Neural progenitor cell (in vitro differentiated cells): Measurements from ENCODE around the gene FGFRL1. TPM values are rescaled to one million over a fixed set of nuclear protein-coding genes. Genes with fewer than 3 reads are reported as not detected.

Experiments
- DNase-seq: peaks from one replicate; pipeline ENCODE4 v3.0.0-alpha.2; 2016; ENCODE audit warnings: low spot score
- H2AFZ ChIP-seq: fragments of 200-600 bp; sonication (generic); replicated peaks from 2 replicates; pipeline ENCODE4 v1.6.1; 2016; ENCODE audit warnings: antibody characterized with exemption
- H3F3A ChIP-seq: fragments of 200-600 bp; sonication (generic); 2 replicates; pipeline ENCODE4 v1.6.1; 2016; ENCODE audit warnings: antibody characterized with exemption, low read depth
- H3K27ac ChIP-seq: fragments of 200-600 bp; sonication (generic); 2 replicates; pipeline ENCODE4 v1.5.1; 2016; ENCODE audit warnings: mild to moderate bottlenecking
- H3K27me3 ChIP-seq: fragments of 200-600 bp; sonication (generic); 2 replicates; pipeline ENCODE4 v1.6.1; 2016; ENCODE audit warnings: mild to moderate bottlenecking, moderate library complexity
- H3K36me3 ChIP-seq: fragments of 200-600 bp; sonication (generic); 2 replicates; pipeline ENCODE4 v1.5.1; 2016
- H3K4me1 ChIP-seq: fragments of 200-600 bp; sonication (generic); 2 replicates; pipeline ENCODE4 v1.6.1; 2016; ENCODE audit warnings: mixed run types
- H3K4me2 ChIP-seq: fragments of 200-600 bp; sonication (generic); 2 replicates; pipeline ENCODE4 v1.6.1; 2016
- H3K4me3 ChIP-seq: fragments of 200-600 bp; sonication (generic); 2 replicates; pipeline ENCODE4 v1.5.1; 2016
- H3K79me2 ChIP-seq: fragments of 200-600 bp; sonication (generic); 2 replicates; pipeline ENCODE4 v1.6.1; 2016; ENCODE audit warnings: low read depth
- H3K9ac ChIP-seq: fragments of 200-600 bp; sonication (generic); 2 replicates; pipeline ENCODE4 v1.6.1; 2016
- H3K9me3 ChIP-seq: fragments of 200-600 bp; sonication (generic); 2 replicates; pipeline ENCODE4 v1.5.1; 2016; ENCODE audit warnings: low read depth
- H4K20me1 ChIP-seq: fragments of 200-600 bp; sonication (generic); 2 replicates; pipeline ENCODE4 v1.6.1; 2016; ENCODE audit warnings: low read depth
- H3K27ac Mint-ChIP-seq: 3 replicates; pipeline ENCODE4 v1.8.0; 2021; ENCODE audit warnings: mixed read lengths
- H3K27me3 Mint-ChIP-seq: 2 replicates; pipeline ENCODE4 v1.8.0; 2022; ENCODE audit warnings: low read depth, mild to moderate bottlenecking, inconsistent platforms, moderate library complexity, mixed read lengths; ENCODE audit not compliant: insufficient read depth
- H3K36me3 Mint-ChIP-seq: 3 replicates; pipeline ENCODE4 v1.8.0; 2021; ENCODE audit warnings: mixed read lengths
- H3K4me1 Mint-ChIP-seq: 3 replicates; pipeline ENCODE4 v1.8.0; 2021; ENCODE audit warnings: mixed read lengths
- H3K4me3 Mint-ChIP-seq: 3 replicates; pipeline ENCODE4 v1.8.0; 2021; ENCODE audit warnings: mild to moderate bottlenecking, moderate library complexity, mixed read lengths
- H3K9me3 Mint-ChIP-seq: 3 replicates; pipeline ENCODE4 v1.8.0; 2020; ENCODE audit warnings: mixed read lengths
- EZH2 ChIP-seq: fragments of 200-600 bp; sonication (generic); IDR thresholded peaks from 2 replicates; pipeline ENCODE4 v1.6.1; 2017; ENCODE audit warnings: antibody characterized with exemption, mild to moderate bottlenecking, moderate library complexity
- EZH2phosphoT487 ChIP-seq: fragments of 200-600 bp; sonication (generic); IDR thresholded peaks from 2 replicates; pipeline ENCODE4 v1.6.1; 2017; ENCODE audit warnings: antibody characterized with exemption
- total RNA-seq: library from RNA; depleted of rRNA; stranded (reverse); fragments of >200 nt; gene quantifications from 2 replicates; pipeline ENCODE4 v1.2.3, GENCODE V29; 2015; ENCODE audit warnings: low replicate concordance
- TF ChIP-seq, protein P1 (sequence below): fragments of 200-600 bp; sonication (generic); IDR thresholded peaks from 2 replicates; pipeline ENCODE4 v1.5.1; 2017; ENCODE audit warnings: antibody characterized with exemption, mild to moderate bottlenecking

Gene FGFRL1
- total RNA-seq, 1 donor from 2014 or later = 9.6 TPM

DNA sequence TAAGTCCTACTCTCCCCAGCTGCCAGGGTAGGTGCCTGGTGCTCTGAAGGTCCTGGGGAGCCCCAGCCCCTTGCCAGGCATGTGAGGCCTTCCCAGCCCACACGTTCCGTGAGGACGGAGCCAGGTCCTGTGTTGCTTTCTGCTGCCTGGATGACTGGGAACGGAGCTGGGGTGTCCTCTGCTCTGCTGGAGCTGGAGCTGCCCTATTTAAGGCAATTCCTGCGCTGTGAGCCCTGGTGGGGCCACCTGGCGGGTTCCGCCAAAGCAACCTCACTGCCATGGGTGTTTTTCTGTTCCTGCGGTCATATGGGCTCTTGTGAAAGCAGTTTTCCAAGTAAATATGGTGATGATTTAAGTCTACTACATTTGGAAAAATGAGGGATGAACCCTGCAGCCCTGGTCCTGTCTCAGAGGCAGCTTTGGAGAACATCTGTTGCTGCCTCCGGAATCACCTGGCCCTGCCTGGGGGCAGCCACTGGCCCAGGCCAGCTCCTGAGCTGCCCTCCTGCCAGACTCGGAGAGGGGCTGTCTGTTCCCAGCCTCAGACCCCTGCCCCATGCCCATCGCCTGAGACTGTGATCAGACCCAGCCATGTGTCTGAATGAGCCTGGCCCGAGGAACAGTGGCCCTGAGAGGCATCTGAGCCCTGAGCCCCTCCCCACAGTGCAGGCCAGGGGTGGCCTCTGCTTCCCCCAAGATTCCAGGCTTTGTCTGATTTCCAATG lies 33.2 kb downstream of the FGFRL1 start:
- H3K79me2 ChIP-seq = no peaks in the 10 kb centered on the region
- TF ChIP-seq, protein P1, sequence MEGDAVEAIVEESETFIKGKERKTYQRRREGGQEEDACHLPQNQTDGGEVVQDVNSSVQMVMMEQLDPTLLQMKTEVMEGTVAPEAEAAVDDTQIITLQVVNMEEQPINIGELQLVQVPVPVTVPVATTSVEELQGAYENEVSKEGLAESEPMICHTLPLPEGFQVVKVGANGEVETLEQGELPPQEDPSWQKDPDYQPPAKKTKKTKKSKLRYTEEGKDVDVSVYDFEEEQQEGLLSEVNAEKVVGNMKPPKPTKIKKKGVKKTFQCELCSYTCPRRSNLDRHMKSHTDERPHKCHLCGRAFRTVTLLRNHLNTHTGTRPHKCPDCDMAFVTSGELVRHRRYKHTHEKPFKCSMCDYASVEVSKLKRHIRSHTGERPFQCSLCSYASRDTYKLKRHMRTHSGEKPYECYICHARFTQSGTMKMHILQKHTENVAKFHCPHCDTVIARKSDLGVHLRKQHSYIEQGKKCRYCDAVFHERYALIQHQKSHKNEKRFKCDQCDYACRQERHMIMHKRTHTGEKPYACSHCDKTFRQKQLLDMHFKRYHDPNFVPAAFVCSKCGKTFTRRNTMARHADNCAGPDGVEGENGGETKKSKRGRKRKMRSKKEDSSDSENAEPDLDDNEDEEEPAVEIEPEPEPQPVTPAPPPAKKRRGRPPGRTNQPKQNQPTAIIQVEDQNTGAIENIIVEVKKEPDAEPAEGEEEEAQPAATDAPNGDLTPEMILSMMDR = no peak
- no peak overlapping the region for H3K9ac ChIP-seq
- H3K4me2 ChIP-seq = no peak overlapping the region
- Mint-ChIP-seq H3K4me3 (no peak overlapping the region), H3K27me3 (peaks cover 37% of the 10 kb centered on the region), H3K27ac (no peak overlapping the region), H3K4me1 (peaks cover 44% of the 10 kb centered on the region), H3K9me3 (peaks cover 5% of the 10 kb centered on the region), H3K36me3 (peaks cover 2% of the 10 kb centered on the region)
- no peak overlapping the region for H2AFZ ChIP-seq
- H3F3A ChIP-seq = peaks cover 27% of the 10 kb centered on the region
- H3K27me3 ChIP-seq = peaks cover 61% of the 10 kb centered on the region
- H3K4me3 ChIP-seq = no peak overlapping the region
- no peaks in the 10 kb centered on the region for H4K20me1 ChIP-seq
- peaks cover 19% of the 10 kb centered on the region for H3K4me1 ChIP-seq
- H3K9me3 ChIP-seq = no peaks in the 10 kb centered on the region
- no peak for DNase-seq
- no peaks in the 10 kb centered on the region for H3K36me3 ChIP-seq
- no peak overlapping the region for H3K27ac ChIP-seq

DNA sequence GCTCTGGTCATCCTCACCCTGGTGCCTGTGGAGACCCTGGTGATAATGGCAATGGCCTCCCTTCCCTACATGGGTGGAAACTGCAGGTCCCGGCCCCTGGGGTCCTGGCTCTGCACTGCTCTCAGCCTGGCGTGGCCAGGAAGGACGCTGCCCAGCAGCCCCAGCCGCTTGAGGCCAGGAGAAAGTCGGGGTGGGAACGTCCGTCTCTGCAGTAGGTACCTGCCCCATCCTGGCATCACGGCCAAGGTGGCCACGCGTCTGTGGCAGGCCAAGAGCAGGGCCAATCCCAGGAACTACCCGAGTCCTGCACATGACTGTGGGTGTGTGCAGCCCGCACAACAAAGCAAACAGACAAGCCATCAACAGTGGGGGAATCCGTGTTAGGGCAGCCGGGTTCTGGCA lies 33.8 kb downstream of the FGFRL1 start:
- Histone ChIP-seq H3K9me3 (no peaks in the 10 kb centered on the region), H3K36me3 (no peaks in the 10 kb centered on the region), H3F3A (peaks cover 21% of the 10 kb centered on the region), H3K27me3 (peaks cover 67% of the 10 kb centered on the region), H3K9ac (no peak overlapping the region), H3K4me2 (no peak overlapping the region), H3K4me1 (peaks cover 14% of the 10 kb centered on the region), H3K4me3 (no peak overlapping the region), H3K27ac (no peak overlapping the region), H3K79me2 (no peaks in the 10 kb centered on the region), H2AFZ (no peak overlapping the region), H4K20me1 (no peaks in the 10 kb centered on the region)
- peaks cover 43% of the 10 kb centered on the region for H3K4me1 Mint-ChIP-seq
- H3K4me3 Mint-ChIP-seq = no peak overlapping the region
- H3K36me3 Mint-ChIP-seq = peaks cover 2% of the 10 kb centered on the region
- TF ChIP-seq EZH2 (no peak), EZH2phosphoT487 (no peak)
- TF ChIP-seq, protein P1 = no peak
- H3K9me3 Mint-ChIP-seq = peaks cover 5% of the 10 kb centered on the region
- peaks cover 39% of the 10 kb centered on the region for H3K27me3 Mint-ChIP-seq
- no peak overlapping the region for H3K27ac Mint-ChIP-seq
- DNase-seq = no peak

DNA sequence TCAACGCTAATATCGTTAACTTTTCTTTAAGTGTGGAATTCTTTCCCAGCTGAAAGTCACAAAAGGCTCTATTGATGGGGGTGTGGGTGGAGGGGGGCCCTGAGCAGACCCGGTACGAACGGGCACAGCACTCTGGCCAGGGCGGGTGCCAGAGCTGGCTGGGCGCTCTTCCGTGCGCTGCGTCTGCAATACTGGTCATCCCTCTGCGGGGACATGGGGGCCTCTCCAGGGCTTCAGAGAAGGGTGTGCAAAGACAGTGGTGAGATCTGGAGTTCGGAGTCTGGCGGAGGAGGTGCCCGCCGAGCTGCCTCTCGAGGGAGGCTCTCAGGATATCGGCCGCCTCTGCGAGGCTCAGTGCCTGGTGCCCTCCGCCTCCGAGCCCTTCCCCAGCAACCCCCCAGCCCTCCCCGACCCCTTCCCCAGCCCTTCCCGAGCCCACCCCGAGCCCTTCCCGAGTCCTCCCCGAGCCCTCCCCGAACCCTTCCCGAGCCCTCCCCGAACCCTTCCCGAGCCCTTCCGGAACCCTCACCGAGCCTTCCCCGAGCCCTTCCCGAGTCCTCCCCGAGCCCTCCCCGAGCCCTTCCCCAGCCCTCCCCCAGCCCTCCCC lies 34.3 kb downstream of the FGFRL1 start:
- Histone ChIP-seq H3F3A (peaks cover 19% of the 10 kb centered on the region), H3K79me2 (no peaks in the 10 kb centered on the region), H3K27me3 (peaks cover 72% of the 10 kb centered on the region), H3K4me3 (no peak overlapping the region), H3K36me3 (no peaks in the 10 kb centered on the region), H3K9me3 (no peaks in the 10 kb centered on the region), H3K4me1 (peaks cover 13% of the 10 kb centered on the region), H4K20me1 (no peaks in the 10 kb centered on the region), H3K27ac (no peak overlapping the region), H3K4me2 (no peak overlapping the region), H2AFZ (no peak overlapping the region), H3K9ac (no peak overlapping the region)
- Mint-ChIP-seq H3K9me3 (peaks cover 5% of the 10 kb centered on the region), H3K27ac (no peak overlapping the region), H3K27me3 (peaks cover 39% of the 10 kb centered on the region), H3K36me3 (peaks cover 2% of the 10 kb centered on the region), H3K4me1 (peaks cover 40% of the 10 kb centered on the region), H3K4me3 (no peak overlapping the region)
- DNase-seq = no peak
- TF ChIP-seq, protein P1 = no peak
- no peak for TF ChIP-seq EZH2
- no peak for TF ChIP-seq EZH2phosphoT487
